22Rv1 (cell line): ENCODE data around the gene SH3D19.

Experiments
- CTCF ChIP-seq: fragments of 450-650 bp; IDR thresholded peaks from 2 replicates; pipeline ENCODE4 v1.5.1; 2017; ENCODE audit warnings: mild to moderate bottlenecking
- ZFX ChIP-seq: fragments of 450-650 bp; IDR thresholded peaks from 2 replicates; pipeline ENCODE4 v1.6.1; 2017; ENCODE audit warnings: antibody characterized with exemption, borderline replicate concordance

- TF ChIP-seq ZFX (no peak), CTCF (no peak)
Measured at GRCh38 chr4:151227731-151228130, 97.7 kb downstream of the SH3D19 start.
